HG02588 (cell line): ENCODE results near the gene ASB16.

Source experiments
- ATAC-seq: cut with Tn5 transposase; IDR thresholded peaks from one replicate; pipeline ENCODE4 v1.9.1; 2021; ENCODE audit warnings: mild to moderate bottlenecking, moderate library complexity; ENCODE audit not compliant: unreplicated experiment

ASB16 gene

GRCh38 chr17:44207743-44208142 is 37.2 kb downstream of the ASB16 start:
- ATAC-seq, result no peak

- ATAC-seq, result peak; percentile 19
Observed at GRCh38 chr17:44209786-44210341, 39.4 kb downstream of the ASB16 start.

GRCh38 chr17:44210342-44211192 is 40.1 kb downstream of the ASB16 start:
- peak; percentile 83 for ATAC-seq

- no peak for ATAC-seq
Observed at GRCh38 chr17:44211281-44212265, 41.1 kb downstream of the ASB16 start.

DNA sequence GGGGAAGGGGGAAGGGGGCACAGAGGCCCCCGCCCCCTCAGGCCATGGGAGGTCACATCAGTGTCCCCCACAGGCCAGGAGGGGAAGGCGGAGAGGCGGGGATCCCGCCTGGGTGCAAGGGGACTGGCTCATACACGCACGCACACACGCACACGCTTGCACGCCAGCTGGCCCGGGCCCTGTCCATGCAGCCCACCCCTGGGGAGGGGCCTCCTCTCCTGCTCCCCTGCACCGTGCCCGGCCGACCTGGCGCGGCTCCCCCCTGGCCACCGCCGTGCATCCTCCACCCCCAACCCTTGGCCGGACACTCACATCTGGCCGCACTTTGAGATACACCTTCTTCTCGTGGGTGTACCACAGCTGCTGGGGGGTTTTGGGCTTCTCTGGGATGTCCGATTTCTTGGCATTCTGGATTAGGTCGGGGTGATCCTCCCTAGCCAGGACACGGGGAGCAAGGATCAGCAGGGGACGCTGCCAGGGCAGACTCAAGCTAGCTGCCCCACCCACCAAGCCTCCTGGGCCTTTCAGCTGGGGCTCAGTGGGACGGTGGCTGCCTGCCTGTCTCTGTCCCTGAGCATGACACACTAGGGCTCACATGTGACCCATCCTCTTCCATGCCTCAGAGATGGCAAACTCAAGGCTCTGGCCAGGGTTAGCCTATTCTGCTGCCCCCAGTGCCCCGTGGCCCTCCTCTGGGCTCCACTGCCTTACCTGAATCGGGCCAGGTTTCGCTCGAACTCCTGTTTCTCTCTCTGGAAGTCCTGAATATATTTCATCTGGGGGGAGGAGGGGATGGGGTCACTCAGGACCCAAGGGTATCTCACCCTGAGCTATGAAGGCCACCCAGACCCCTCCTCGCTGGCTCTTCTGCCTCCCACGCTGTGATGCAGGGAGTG is 42.3 kb downstream of the ASB16 start:
- ATAC-seq, result no peak

- no peak for ATAC-seq
Observed at GRCh38 chr17:44213403-44214229, 43.1 kb downstream of the ASB16 start.

- ATAC-seq, result no peak
Observed at GRCh38 chr17:44214230-44214494, 43.7 kb downstream of the ASB16 start.

GRCh38 chr17:44214896-44215295 is 44.4 kb downstream of the ASB16 start:
- ATAC-seq, result no peak

GRCh38 chr17:44216173-44216572 is 45.7 kb downstream of the ASB16 start:
- ATAC-seq, result no peak

- ATAC-seq, result no peak
Observed at GRCh38 chr17:44216694-44217093, 46.2 kb downstream of the ASB16 start.

DNA sequence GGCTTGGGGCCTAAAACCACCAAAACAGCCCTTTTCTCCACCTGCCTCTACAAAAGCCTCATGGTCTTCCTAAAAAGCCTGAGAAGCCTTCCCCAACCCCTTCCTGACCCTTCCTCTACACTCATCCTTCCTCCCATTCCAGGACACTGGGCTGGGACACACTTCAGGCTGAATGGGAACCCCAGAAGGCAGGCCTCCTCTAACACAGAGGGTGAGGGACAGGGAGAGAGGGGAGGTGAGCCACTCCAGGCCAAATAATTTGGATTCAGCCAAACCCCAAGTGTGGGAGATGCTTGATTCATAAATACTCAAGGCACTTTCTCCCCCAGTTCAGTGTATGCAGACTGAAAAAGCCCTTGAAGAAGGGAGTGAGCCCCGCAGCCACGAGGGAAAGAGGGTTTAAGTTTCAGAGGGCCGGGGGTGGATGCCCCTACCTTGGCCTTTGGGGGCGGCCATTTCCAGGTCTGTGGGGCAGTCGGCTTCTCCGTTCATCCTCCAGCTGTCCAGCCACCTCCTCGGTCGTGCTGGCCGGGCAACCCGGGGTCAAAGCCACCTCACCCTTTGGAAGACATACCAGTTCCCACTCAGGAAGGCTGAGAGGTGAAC is 47.3 kb downstream of the ASB16 start:
- no peak for ATAC-seq

DNA sequence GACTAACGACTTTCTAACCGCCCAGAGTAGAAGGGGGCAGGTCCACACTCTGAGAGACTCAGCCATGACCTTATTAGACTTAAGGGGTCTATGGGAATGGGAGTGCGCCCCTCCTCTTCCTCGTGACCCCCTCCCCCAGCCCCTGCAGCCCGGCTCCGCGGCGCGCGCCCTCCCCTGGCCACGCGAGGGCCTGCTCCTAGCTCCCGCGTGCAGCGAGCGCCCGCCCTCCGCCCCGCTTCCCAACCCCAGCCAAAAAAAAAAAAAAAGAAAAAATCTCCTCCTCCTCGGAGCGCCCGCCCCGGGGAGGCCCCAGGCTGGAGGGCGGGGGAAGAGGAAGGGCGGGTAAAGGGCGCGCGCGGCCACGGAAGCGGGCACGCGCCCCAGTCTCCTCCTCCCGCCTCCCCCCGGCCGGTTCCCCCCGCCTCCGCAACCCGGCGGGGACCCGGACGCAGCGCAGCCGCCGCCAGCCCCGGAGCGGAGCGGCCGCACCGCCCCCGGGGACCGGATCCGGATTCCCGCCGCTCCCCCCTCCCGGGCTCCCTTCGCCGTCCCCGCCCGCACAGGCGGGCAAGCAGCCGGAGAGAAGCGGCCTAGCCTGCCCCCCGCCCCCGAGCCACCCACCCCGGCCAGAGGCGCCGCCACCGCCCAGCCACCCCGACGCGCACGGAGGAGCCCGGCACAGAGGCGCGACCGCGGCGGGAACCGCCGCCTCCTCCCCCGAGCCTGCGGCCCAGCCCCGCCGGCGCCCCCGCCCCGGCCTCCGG is 48.0 kb downstream of the ASB16 start:
- ATAC-seq, result peak; percentile 27

GRCh38 chr17:44219108-44219615 is 48.7 kb downstream of the ASB16 start:
- ATAC-seq, result peak; percentile 31

DNA sequence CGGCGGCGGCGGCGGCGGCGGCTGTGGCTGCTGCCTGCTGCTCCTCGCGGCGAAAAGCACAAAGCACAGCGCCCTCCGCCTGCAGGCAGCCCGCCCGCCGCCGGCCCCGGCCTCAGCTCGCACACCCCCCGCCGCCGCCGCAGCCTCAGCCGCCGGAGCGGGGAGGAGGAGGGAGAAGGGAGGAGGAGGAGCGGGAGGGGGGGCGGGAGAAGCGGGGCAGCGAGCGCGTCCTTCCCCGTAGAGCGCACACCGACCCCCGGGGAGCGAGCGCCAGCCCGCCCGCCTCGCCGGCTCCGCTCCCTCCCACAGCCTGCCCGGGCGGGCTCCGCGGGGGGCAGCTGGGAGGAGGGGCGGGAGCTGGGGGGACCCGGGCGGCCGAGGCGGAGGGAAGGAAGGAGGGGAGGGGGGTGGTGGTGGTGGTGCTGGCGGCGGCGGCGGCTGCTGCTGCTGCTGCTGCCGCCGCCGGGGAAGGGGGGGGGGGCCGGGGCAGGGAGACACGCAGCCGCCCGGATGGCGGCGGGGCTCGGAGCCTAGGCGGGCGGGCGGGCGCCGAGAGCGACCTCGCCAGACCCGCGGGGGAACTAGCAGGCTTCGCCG is 49.2 kb downstream of the ASB16 start, which contains the start of gene UBTF:
Gene UBTF (minus strand): TSS at position 60 of the 597 bp plus-strand sequence. CDS start 1,446 bp downstream, outside the sequence.
- ATAC-seq, result peak; percentile 6

DNA sequence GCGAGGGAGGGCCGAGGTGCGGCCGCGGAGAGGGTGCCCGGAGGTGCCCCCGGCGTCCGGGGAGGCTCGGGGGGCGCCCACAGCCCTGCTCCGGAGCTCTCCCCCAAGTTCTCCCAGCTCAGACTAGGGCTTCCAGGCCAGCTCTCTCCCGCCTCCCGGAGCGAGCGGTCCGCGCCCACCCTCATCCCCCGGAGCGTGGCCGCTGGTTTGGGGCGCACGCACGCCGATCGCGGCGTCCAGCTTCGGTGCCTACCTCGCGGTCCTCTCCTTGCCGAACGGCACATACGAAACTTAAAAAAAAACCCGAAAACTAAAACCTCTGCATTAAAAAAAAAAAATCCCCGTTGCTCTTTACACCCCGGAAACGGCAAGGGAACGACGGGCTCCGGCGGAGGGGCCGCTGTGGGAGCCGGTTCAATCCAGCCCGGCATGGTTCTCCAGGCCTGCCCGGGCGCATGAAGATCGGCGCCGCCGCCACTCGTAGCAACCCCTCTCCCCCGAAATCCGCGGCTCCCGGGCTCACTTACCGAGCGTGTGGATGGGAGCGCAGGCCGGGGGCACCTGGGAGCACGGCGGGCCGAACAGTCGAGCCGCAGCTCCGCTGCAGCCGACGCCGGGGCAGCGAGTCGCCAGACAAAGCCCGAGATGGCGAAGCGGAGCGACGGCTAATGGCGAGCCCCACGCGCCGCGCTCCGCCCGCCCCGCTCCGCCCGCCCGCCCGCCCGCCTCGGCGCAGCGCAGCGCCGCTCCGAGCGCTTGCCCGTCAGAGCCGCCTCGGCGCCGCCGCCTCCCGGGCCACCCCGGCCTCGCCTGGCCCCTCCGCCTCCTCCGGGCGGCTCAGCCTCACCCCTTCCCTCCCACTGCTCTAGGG is 49.9 kb downstream of the ASB16 start:
- ATAC-seq, result peak; percentile 1

DNA sequence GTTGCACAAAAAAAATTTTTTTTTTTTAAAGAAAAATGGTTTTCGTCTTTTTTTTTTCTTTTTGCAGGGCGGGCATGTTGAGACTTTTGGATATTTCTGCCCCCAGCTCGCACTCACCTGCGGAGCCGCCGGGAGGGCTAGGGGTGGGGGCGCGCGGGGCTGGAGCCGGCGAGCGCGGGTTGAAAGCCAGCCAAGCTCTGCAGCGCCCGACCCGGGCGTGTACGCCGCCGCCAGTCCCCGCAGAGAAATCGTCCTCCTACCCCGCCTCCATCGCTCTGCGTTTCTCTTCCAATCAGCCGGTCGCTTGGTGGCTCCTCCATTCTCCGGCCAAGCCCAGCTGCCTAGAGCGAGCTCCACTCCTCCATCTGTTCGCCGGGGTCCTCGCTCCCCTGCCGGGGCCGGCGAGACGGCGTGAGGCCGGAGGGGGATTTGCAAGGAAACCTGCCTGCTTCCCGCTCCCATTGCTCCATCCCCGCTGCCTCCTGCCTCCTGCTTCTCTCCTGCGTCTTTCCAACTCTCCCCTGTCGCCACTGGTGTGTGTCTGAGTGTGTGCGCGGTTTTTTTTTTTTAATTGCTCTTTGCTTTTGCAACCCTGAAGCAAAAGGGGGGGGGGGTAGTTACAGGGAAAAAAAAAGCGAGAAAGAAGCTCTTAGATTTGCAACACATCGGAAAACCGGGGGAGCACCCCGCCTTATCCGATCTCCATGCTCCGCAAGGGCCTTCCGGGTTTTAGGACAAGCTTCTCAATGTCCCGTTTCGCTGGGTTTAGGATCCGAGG is 50.8 kb downstream of the ASB16 start:
- ATAC-seq, result no peak
